Naive thymus-derived CD4-positive, alpha-beta T cell (primary cell): ENCODE results near the gene METTL8. TPM values are rescaled to one million over a fixed set of nuclear protein-coding genes. Genes with fewer than 3 reads are reported as not detected.
"Not testable (repeated sequence)": the region's sequence is repeated elsewhere in the genome, so short reads cannot be mapped to it uniquely, and the experiment has no call there.

Source experiments
- ATAC-seq: fragments of 150-1000 bp; cut with Tn5 transposase; 2 replicates; pipeline ENCODE4 v1.10.0; 2021; ENCODE audit warnings: mild to moderate bottlenecking, moderate library complexity
- CTCF ChIA-PET: fragments of 350-600 bp; sonication (Branson Sonifier 250); formaldehyde crosslinking; loops from one replicate; lab custom pipeline; 2021; ENCODE audit warnings: antibody characterized with exemption; lab: Charles Lee
- POLR2A ChIA-PET: fragments of 350-600 bp; sonication (Branson Sonifier 250); formaldehyde crosslinking; loops from one replicate; lab custom pipeline; 2021; ENCODE audit warnings: antibody characterized with exemption, inconsistent platforms; lab: Charles Lee
- DNase-seq, 9 donors: peaks; one replicate each; pipeline versions ENCODE4 v3.0.0 to v3.0.0-alpha.2; 2020 to 2022; ENCODE audit warnings: mixed read lengths in 1 of 9
- H3K27ac ChIP-seq: one replicate; pipeline ENCODE4 v1.7.0; 2013; ENCODE audit warnings: mild to moderate bottlenecking, low read depth, low read length, moderate library complexity
- H3K27me3 ChIP-seq, 2 donors: one replicate each; pipeline ENCODE4 v1.7.0; 2013; ENCODE audit warnings: low read length in 2 of 2, mild to moderate bottlenecking in 2 of 2, moderate library complexity in 2 of 2; ENCODE audit not compliant: control insufficient read depth in 2 of 2, insufficient read depth in 2 of 2
- H3K36me3 ChIP-seq, 3 experiments: 1 replicate in 2 of 3; 2 replicates in 1 of 3; pipeline ENCODE4 v1.7.0; 2013; ENCODE audit warnings: low read length in 3 of 3, mild to moderate bottlenecking in 3 of 3, moderate library complexity in 1 of 3; ENCODE audit not compliant: insufficient read depth in 3 of 3, control insufficient read depth in 2 of 3
- H3K4me1 ChIP-seq, 2 donors: one replicate each; pipeline ENCODE4 v1.7.0; 2013; ENCODE audit warnings: low read length in 2 of 2, mild to moderate bottlenecking in 2 of 2, moderate library complexity in 1 of 2; ENCODE audit not compliant: control insufficient read depth in 2 of 2, insufficient read depth in 2 of 2
- H3K4me3 ChIP-seq: 2 replicates; pipeline ENCODE4 v1.7.0; 2013; ENCODE audit warnings: mild to moderate bottlenecking, low read length
- H3K9me3 ChIP-seq, 3 experiments: 1 replicate in 2 of 3; 2 replicates in 1 of 3; pipeline ENCODE4 v1.7.0; 2013; ENCODE audit warnings: low read length in 3 of 3; ENCODE audit not compliant: control insufficient read depth in 2 of 3
- H3K27ac Mint-ChIP-seq, 9 donors: one replicate each; pipeline ENCODE4 v1.8.0; 2020 to 2022; ENCODE audit warnings: mixed read lengths in 9 of 9, mild to moderate bottlenecking in 8 of 9, moderate library complexity in 5 of 9, inconsistent platforms in 2 of 9
- H3K27me3 Mint-ChIP-seq, 5 donors: one replicate each; pipeline ENCODE4 v1.8.0; 2021 to 2022; ENCODE audit warnings: mixed read lengths in 5 of 5, mild to moderate bottlenecking in 1 of 5
- H3K36me3 Mint-ChIP-seq, 5 donors: one replicate each; pipeline ENCODE4 v1.8.0; 2020 to 2022; ENCODE audit warnings: mixed read lengths in 5 of 5, mild to moderate bottlenecking in 3 of 5, inconsistent platforms in 1 of 5
- H3K4me1 Mint-ChIP-seq, 7 donors: one replicate each; pipeline ENCODE4 v1.8.0; 2020 to 2022; ENCODE audit warnings: mixed read lengths in 7 of 7, mild to moderate bottlenecking in 3 of 7, inconsistent platforms in 1 of 7
- H3K4me3 Mint-ChIP-seq, 10 donors: one replicate each; pipeline ENCODE4 v1.8.0; 2020 to 2022; ENCODE audit warnings: mild to moderate bottlenecking in 10 of 10, mixed read lengths in 10 of 10, moderate library complexity in 6 of 10, inconsistent platforms in 2 of 10
- H3K9me3 Mint-ChIP-seq, 11 donors: one replicate each; pipeline ENCODE4 v1.8.0; 2020 to 2022; ENCODE audit warnings: mixed read lengths in 11 of 11, mild to moderate bottlenecking in 4 of 11, inconsistent platforms in 1 of 11, moderate library complexity in 1 of 11
- intact Hi-C, 2 donors: fragments of 100-400 bp; cut with micrococcal nuclease; formaldehyde crosslinking; loops; one replicate each; pipeline ENCODE4 v1.15.1; 2023
- polyA plus RNA-seq, 2 donors: library from polyadenylated mRNA; unstranded; fragments of 300-500 nt; fragmentation: Illumina TruSeq; gene quantifications; one replicate each; pipeline ENCODE4 v1.2.3, GENCODE V29; 2021
- total RNA-seq, 6 experiments: library from RNA in 5 of 6; stranded (reverse) in 5 of 6; gene quantifications; 1 replicate in 5 of 6; 2 replicates in 1 of 6; pipeline ENCODE4 v1.2.3 and lab custom pipeline; 2021 to 2026

The METTL8 gene
- total and polyA plus RNA-seq, 7 experiments from 2014 or later, result 11.8 to 21.6 (median 15.7) TPM

GRCh38 chr2:171316755-171317337 lies 116.9 kb downstream of the METTL8 start:
- H3K36me3 Mint-ChIP-seq, result peaks cover under 1 to 24% (median 11%) of the 10 kb centered on the region in 5 donors

GRCh38 chr2:171316220-171316619 lies 117.6 kb downstream of the METTL8 start:
- Histone ChIP-seq H3K27me3 (no peaks in the 10 kb centered on the region), H3K27ac (no peak overlapping the region), H3K36me3 (no peaks in the 10 kb centered on the region), H3K9me3 (peaks cover 0 to 6% (median 0%) of the 10 kb centered on the region in 3 experiments), H3K4me1 (peaks cover 0 to 4% of the 10 kb centered on the region in 2 donors), H3K4me3 (no peak overlapping the region)
- intact Hi-C loops, result loop anchor here (5.0 kb wide), 3 partner anchors 54 to 154 kb away; partner anchors contain the start of gene TLK1 (in 1 of the 2)
- ATAC-seq (no peak), DNase-seq (no peak)
- ChIA-PET POLR2A (no interaction called here), CTCF (interaction anchor here (0.6 kb wide), 1 partner anchor 438 kb away, joined by 3 read pairs; no protein-coding TSS in a partner anchor)
- H3K4me1 Mint-ChIP-seq, result peaks cover 10 to 49% (median 34%) of the 10 kb centered on the region in 7 donors
- H3K9me3 Mint-ChIP-seq, result peaks cover 7 to 14% (median 8%) of the 10 kb centered on the region in 11 donors
- H3K36me3 Mint-ChIP-seq, result peaks cover 7 to 27% (median 18%) of the 10 kb centered on the region in 5 donors
- no peak overlapping the region for H3K4me3 Mint-ChIP-seq
- H3K27ac Mint-ChIP-seq, result peak overlapping the region in 1 of 9 donors; percentile 47
- H3K27me3 Mint-ChIP-seq, result no peaks in the 10 kb centered on the region

More at GRCh38 chr2:171316755-171317337, 116.9 kb downstream of the METTL8 start:
- ChIA-PET CTCF (interaction anchor here (0.6 kb wide), 1 partner anchor 439 kb away, joined by 3 read pairs; no protein-coding TSS in a partner anchor), POLR2A (no interaction called here)
- DNase-seq, result no peak
- no peak for ATAC-seq
- Histone ChIP-seq H3K9me3 (peaks cover 0 to 5% (median 0%) of the 10 kb centered on the region in 3 experiments), H3K27me3 (no peaks in the 10 kb centered on the region), H3K4me1 (peaks cover 0 to 4% of the 10 kb centered on the region in 2 donors), H3K36me3 (no peaks in the 10 kb centered on the region), H3K27ac (no peak overlapping the region), H3K4me3 (no peak overlapping the region)
- Mint-ChIP-seq H3K27me3 (no peaks in the 10 kb centered on the region), H3K27ac (peak overlapping the region in 2 of 9 donors; percentile 40 to 47), H3K9me3 (peaks cover 1 to 8% (median 2%) of the 10 kb centered on the region in 11 donors), H3K4me3 (no peak overlapping the region), H3K4me1 (peaks cover 10 to 51% (median 34%) of the 10 kb centered on the region in 7 donors)
- intact Hi-C loops, result loop anchor here (5.0 kb wide), 3 partner anchors 55 to 155 kb away; partner anchors contain the start of gene TLK1 (in 1 of the 2)

- no peak for ATAC-seq
Observed at GRCh38 chr2:171315781-171316180, 118.0 kb downstream of the METTL8 start.

GRCh38 chr2:171312182-171312581 lies 121.6 kb downstream of the METTL8 start:
- peaks cover 0 to 11% (median 0%) of the 10 kb centered on the region in 7 donors for H3K4me1 Mint-ChIP-seq
- H3K27ac Mint-ChIP-seq, H3K36me3 ChIP-seq, ATAC-seq, DNase-seq, H3K4me1 ChIP-seq, H3K4me3 ChIP-seq, H3K27me3 Mint-ChIP-seq, H3K9me3 ChIP-seq, POLR2A ChIA-PET, H3K27me3 ChIP-seq, H3K27ac ChIP-seq, CTCF ChIA-PET, intact Hi-C loops, H3K4me3 Mint-ChIP-seq: not testable (repeated sequence)
- peaks cover 12 to 33% (median 22%) of the 10 kb centered on the region in 5 donors for H3K36me3 Mint-ChIP-seq
- peaks cover 12 to 21% (median 13%) of the 10 kb centered on the region in 11 donors for H3K9me3 Mint-ChIP-seq

More at GRCh38 chr2:171315781-171316180, 118.0 kb downstream of the METTL8 start:
- no peaks in the 10 kb centered on the region for H3K36me3 ChIP-seq
- no peaks in the 10 kb centered on the region for H3K27me3 ChIP-seq
- Mint-ChIP-seq H3K27ac (no peak overlapping the region), H3K9me3 (peaks cover 11 to 18% (median 13%) of the 10 kb centered on the region in 11 donors), H3K4me3 (no peak overlapping the region), H3K36me3 (peaks cover 11 to 30% (median 20%) of the 10 kb centered on the region in 5 donors), H3K4me1 (peaks cover 6 to 45% (median 30%) of the 10 kb centered on the region in 7 donors), H3K27me3 (no peaks in the 10 kb centered on the region)
- ChIA-PET POLR2A (interaction anchor here (0.7 kb wide), 1 partner anchor 86 kb away, joined by 3 read pairs; no protein-coding TSS in a partner anchor), CTCF (no interaction called here)
- intact Hi-C loops, result loop anchor here (5.0 kb wide), 3 partner anchors 53 to 153 kb away; partner anchors contain the start of gene TLK1 (in 1 of the 2)
- peaks cover 0 to 7% (median 0%) of the 10 kb centered on the region in 3 experiments for H3K9me3 ChIP-seq
- no peak overlapping the region for H3K27ac ChIP-seq
- no peak overlapping the region for H3K4me3 ChIP-seq
- H3K4me1 ChIP-seq, result peaks cover 0 to 4% of the 10 kb centered on the region in 2 donors
- DNase-seq, result no peak

- H3K9me3 ChIP-seq, DNase-seq, H3K36me3 ChIP-seq, ATAC-seq, H3K4me1 Mint-ChIP-seq, intact Hi-C loops, H3K27ac ChIP-seq, H3K27ac Mint-ChIP-seq, H3K27me3 Mint-ChIP-seq, H3K4me1 ChIP-seq, H3K4me3 Mint-ChIP-seq, H3K27me3 ChIP-seq, POLR2A ChIA-PET, H3K4me3 ChIP-seq, CTCF ChIA-PET: not testable (repeated sequence)
- Mint-ChIP-seq H3K36me3 (peaks cover 12 to 33% (median 22%) of the 10 kb centered on the region in 5 donors), H3K9me3 (peaks cover 12 to 21% (median 13%) of the 10 kb centered on the region in 11 donors)
Observed at GRCh38 chr2:171311589-171311988, 122.2 kb downstream of the METTL8 start.

GRCh38 chr2:171310889-171311288 lies 122.9 kb downstream of the METTL8 start:
- H3K27me3 ChIP-seq, result no peaks in the 10 kb centered on the region
- ATAC-seq, result no peak
- H3K4me3 Mint-ChIP-seq, result no peak overlapping the region
- H3K27me3 Mint-ChIP-seq, result no peaks in the 10 kb centered on the region
- H3K9me3 Mint-ChIP-seq, result peaks cover 12 to 21% (median 13%) of the 10 kb centered on the region in 11 donors
- H3K27ac ChIP-seq, result no peak overlapping the region
- H3K9me3 ChIP-seq, result peaks cover 0 to 7% (median 0%) of the 10 kb centered on the region in 3 experiments
- intact Hi-C loops, result no loop called here
- DNase-seq, result no peak
- no peak overlapping the region for H3K27ac Mint-ChIP-seq
- H3K36me3 Mint-ChIP-seq, result peaks cover 12 to 33% (median 22%) of the 10 kb centered on the region in 5 donors
- H3K4me1 Mint-ChIP-seq, result peaks cover 0 to 8% (median 0%) of the 10 kb centered on the region in 7 donors
- POLR2A ChIA-PET, result no interaction called here
- CTCF ChIA-PET, result no interaction called here
- no peaks in the 10 kb centered on the region for H3K36me3 ChIP-seq
- no peak overlapping the region for H3K4me3 ChIP-seq
- no peaks in the 10 kb centered on the region for H3K4me1 ChIP-seq
